GM23338 (cell line): ENCODE results near the gene AMBRA1. TPM values are rescaled to one million over a fixed set of nuclear protein-coding genes. Genes with fewer than 3 reads are reported as not detected.

ENCODE experiments used
- ATAC-seq: fragments of 200-7000 bp; cut with Tn5 transposase; 3 replicates; pipeline ENCODE4 v1.9.1; 2020
- DNase-seq: peaks from one replicate; pipeline ENCODE4 v3.0.0-alpha.2; 2015; ENCODE audit warnings: low spot score
- H2AFZ ChIP-seq: fragments of 200-600 bp; sonication (generic); 2 replicates; pipeline ENCODE4 v1.8.0; 2016; ENCODE audit warnings: antibody characterized with exemption, mild to moderate bottlenecking, moderate library complexity
- H3F3A ChIP-seq: fragments of 200-600 bp; sonication (generic); replicated peaks from 2 replicates; pipeline ENCODE4 v1.8.0; 2017; ENCODE audit warnings: antibody characterized with exemption, mixed run types, low read depth
- H3K27ac ChIP-seq: fragments of 200-600 bp; sonication (generic); 2 replicates; pipeline ENCODE4 v1.6.1; 2016; ENCODE audit warnings: low read depth
- H3K27me3 ChIP-seq: fragments of 200-600 bp; sonication (generic); 2 replicates; pipeline ENCODE4 v1.8.0; 2016; ENCODE audit warnings: mild to moderate bottlenecking, mixed run types, moderate library complexity; ENCODE audit not compliant: insufficient read depth
- H3K36me3 ChIP-seq: fragments of 200-600 bp; sonication (generic); 2 replicates; pipeline ENCODE4 v1.8.0; 2016; ENCODE audit warnings: mild to moderate bottlenecking; ENCODE audit not compliant: insufficient read depth
- H3K4me1 ChIP-seq: fragments of 200-600 bp; sonication (generic); 2 replicates; pipeline ENCODE4 v1.8.0; 2016; ENCODE audit warnings: mild to moderate bottlenecking, moderate library complexity; ENCODE audit not compliant: insufficient read depth
- H3K4me2 ChIP-seq: fragments of 200-600 bp; sonication (generic); 2 replicates; pipeline ENCODE4 v1.7.1; 2017; ENCODE audit warnings: mixed run types
- H3K4me3 ChIP-seq: fragments of 200-600 bp; sonication (generic); 2 replicates; pipeline ENCODE4 v1.6.1; 2016; ENCODE audit warnings: mixed run types
- H3K79me2 ChIP-seq: fragments of 200-600 bp; sonication (generic); replicated peaks from 2 replicates; pipeline ENCODE4 v1.8.0; 2017; ENCODE audit warnings: mild to moderate bottlenecking; ENCODE audit not compliant: insufficient read depth
- H3K9me2 ChIP-seq: fragments of 200-600 bp; sonication (generic); 2 replicates; pipeline ENCODE4 v1.8.0; 2017; ENCODE audit not compliant: insufficient read depth
- H4K20me1 ChIP-seq: fragments of 200-600 bp; sonication (generic); replicated peaks from 2 replicates; pipeline ENCODE4 v1.8.0; 2017; ENCODE audit warnings: mild to moderate bottlenecking; ENCODE audit not compliant: insufficient read depth
- H3K27ac Mint-ChIP-seq: 2 replicates; pipeline ENCODE4 v1.8.0; 2020; ENCODE audit warnings: inconsistent platforms, mild to moderate bottlenecking, moderate library complexity, mixed read lengths
- H3K27me3 Mint-ChIP-seq: 3 replicates; pipeline ENCODE4 v1.8.0; 2022; ENCODE audit warnings: low read depth, mild to moderate bottlenecking, moderate library complexity, mixed read lengths, inconsistent platforms; ENCODE audit not compliant: insufficient read depth, poor library complexity
- H3K36me3 Mint-ChIP-seq: 3 replicates; pipeline ENCODE4 v1.8.0; 2021; ENCODE audit warnings: low read depth, mild to moderate bottlenecking, inconsistent platforms, moderate library complexity, mixed read lengths
- H3K4me1 Mint-ChIP-seq: 3 replicates; pipeline ENCODE4 v1.8.0; 2020; ENCODE audit warnings: mild to moderate bottlenecking, inconsistent platforms, mixed read lengths
- H3K4me3 Mint-ChIP-seq: 3 replicates; pipeline ENCODE4 v1.8.0; 2021; ENCODE audit warnings: moderate library complexity, mild to moderate bottlenecking, inconsistent platforms, mixed read lengths
- H3K9me3 Mint-ChIP-seq: 3 replicates; pipeline ENCODE4 v1.8.0; 2020; ENCODE audit warnings: moderate library complexity, mild to moderate bottlenecking, inconsistent platforms, mixed read lengths
- CREB1 ChIP-seq: fragments of 250-450 bp; sonication (Bioruptor Pico); IDR thresholded peaks from 2 replicates; pipeline ENCODE4 v1.5.0; 2020; ENCODE audit warnings: low read depth, mild to moderate bottlenecking, moderate library complexity
- CTCF ChIP-seq, 2 experiments: fragments of 200-600 bp in 1 of 2; sonication (generic) in 1 of 2; conservative IDR thresholded peaks; 2 replicates each; pipeline versions ENCODE4 v1.5.1 to v1.6.1; 2016 to 2017; ENCODE audit warnings: antibody characterized with exemption in 2 of 2, low read depth in 2 of 2, mild to moderate bottlenecking in 2 of 2, moderate library complexity in 1 of 2
- ETS1 ChIP-seq: IDR thresholded peaks from 2 replicates; pipeline ENCODE4 v1.6.1; 2016; ENCODE audit warnings: antibody characterized with exemption
- EZH2 ChIP-seq: fragments of 200-600 bp; sonication (generic); IDR thresholded peaks from one replicate; pipeline ENCODE4 v1.8.0; 2017; ENCODE audit warnings: antibody characterized with exemption, mild to moderate bottlenecking, low read depth; ENCODE audit not compliant: unreplicated experiment
- EZH2phosphoT487 ChIP-seq: fragments of 200-600 bp; sonication (generic); IDR thresholded peaks from one replicate; pipeline ENCODE4 v1.8.1; 2018; ENCODE audit warnings: antibody characterized with exemption; ENCODE audit not compliant: unreplicated experiment
- NANOG ChIP-seq: IDR thresholded peaks from 2 replicates; pipeline ENCODE4 v1.6.1; 2016; ENCODE audit warnings: antibody characterized with exemption, borderline replicate concordance
- POLR2AphosphoS5 ChIP-seq: IDR thresholded peaks from 2 replicates; pipeline ENCODE4 v1.6.1; 2016; ENCODE audit warnings: antibody characterized with exemption, low read depth
- REST ChIP-seq: IDR thresholded peaks from one replicate; pipeline ENCODE4 v1.6.1; 2018; ENCODE audit warnings: antibody characterized with exemption; ENCODE audit not compliant: unreplicated experiment
- STAT1 ChIP-seq: IDR thresholded peaks from one replicate; pipeline ENCODE4 v1.6.1; 2016; ENCODE audit warnings: antibody characterized with exemption; ENCODE audit not compliant: unreplicated experiment
- ZNF331 ChIP-seq: fragments of 250-450 bp; sonication (Bioruptor Pico); IDR thresholded peaks from 2 replicates; pipeline ENCODE4 v1.5.0; 2020; ENCODE audit warnings: low read depth, mild to moderate bottlenecking, moderate library complexity
- ZNF462 ChIP-seq: fragments of 250-450 bp; sonication (Bioruptor Pico); IDR thresholded peaks from 2 replicates; pipeline ENCODE4 v1.5.0; 2020; ENCODE audit warnings: mild to moderate bottlenecking, moderate library complexity
- polyA plus RNA-seq: library from polyadenylated mRNA; unstranded; fragments of >200 nt; fragmentation: Nextera tagmentation; extraction: Ambion mirVana; gene quantifications from 2 replicates; pipeline ENCODE4 v1.2.1, GENCODE V29; 2016
- total RNA-seq: library from RNA; depleted of rRNA; stranded (reverse); fragments of >200 nt; shearing (Covaris generic); gene quantifications from 2 replicates; pipeline ENCODE4 v1.2.3, GENCODE V29; 2014

Gene AMBRA1
- total and polyA plus RNA-seq, 2 experiments from 2014 or later, result 8.3 to 34.8 TPM

- H3K27me3 ChIP-seq, result no peaks in the 10 kb centered on the region
- H3K4me3 ChIP-seq, result no peak overlapping the region
- no peak for DNase-seq
- peaks cover 10% of the 10 kb centered on the region for H4K20me1 ChIP-seq
- H3K27ac ChIP-seq, result 0 out of 2 replicates have a peak overlapping the region, but pooled peaks have one; percentile 29
- H3K36me3 Mint-ChIP-seq, result peaks cover 4% of the 10 kb centered on the region; the same call in 1 of the 3 replicates
- no peaks in the 10 kb centered on the region for H3K79me2 ChIP-seq
- TF ChIP-seq POLR2AphosphoS5 (no peak), EZH2phosphoT487 (no peak), ZNF331 (no peak), STAT1 (no peak), ZNF462 (no peak), EZH2 (no peak), REST (no peak), ETS1 (no peak), CREB1 (CRISPR knock-in tag) (no peak), NANOG (no peak), CTCF (conservative IDR thresholded peaks at IDR 0.05; ENCODE audit: low read depth in 2 of 2) (no peak)
- no peak overlapping the region for H3K27ac Mint-ChIP-seq
- no peak for ATAC-seq
- no peak overlapping the region for H2AFZ ChIP-seq
- no peaks in the 10 kb centered on the region for H3K4me1 ChIP-seq
- peaks cover 10% of the 10 kb centered on the region for H3K27me3 Mint-ChIP-seq
- H3K4me2 ChIP-seq, result no peak overlapping the region
- 0 out of 2 replicates have a peak, but pooled peaks cover 3% of the 10 kb centered on the region for H3K36me3 ChIP-seq
- no peaks in the 10 kb centered on the region for H3F3A ChIP-seq
- H3K4me1 Mint-ChIP-seq, result peaks cover 2% of the 10 kb centered on the region
- no peaks in the 10 kb centered on the region for H3K9me2 ChIP-seq
- H3K4me3 Mint-ChIP-seq, result no peak overlapping the region
- no peaks in the 10 kb centered on the region for H3K9me3 Mint-ChIP-seq
Measured at GRCh38 chr11:46493791-46494190, 100.0 kb downstream of the AMBRA1 start.
